H1 (cell line): Measurements from ENCODE around the gene PRDM5. TPM values are rescaled to one million over a fixed set of nuclear protein-coding genes. Genes with fewer than 3 reads are reported as not detected.

Source experiments
- CHD7 ChIP-seq: fragments of 300-600 bp; sonication (generic); IDR thresholded peaks from 2 replicates; pipeline ENCODE4 v1.7.1; 2012; ENCODE audit warnings: low read length, moderate library complexity, mild to moderate bottlenecking, inconsistent platforms; ENCODE audit not compliant: insufficient replicate concordance
- MAFK ChIP-seq: IDR thresholded peaks from 2 replicates; pipeline ENCODE4 v1.6.1; 2012; ENCODE audit warnings: low read depth, mild to moderate bottlenecking, improper control_type of control experiment, low read length
- MAX ChIP-seq: IDR thresholded peaks from 2 replicates; pipeline ENCODE4 v1.6.1; 2012; ENCODE audit warnings: inconsistent platforms
- polyA plus RNA-seq, 7 experiments: library from polyadenylated mRNA; depleted of rRNA in 3 of 7; stranded (reverse) in 5 of 7; unstranded in 2 of 7; fragments of >200 nt in 5 of 7; fragments of 200-250 nt in 2 of 7; gene quantifications; 1 replicate in 5 of 7; 2 replicates in 1 of 7; 4 replicates in 1 of 7; pipeline versions ENCODE4 v1.2.1 to v1.2.3, GENCODE V29; 2011 to 2013; ENCODE audit warnings: missing spikeins in 2 of 7, mixed read lengths in 2 of 7
- total RNA-seq: library from RNA; stranded (reverse); fragmentation: NEBNext Ultra II Directional; extraction: Animal tissue kit (Norgen Biotek cat#: 25700); gene quantifications from 2 replicates; pipeline ENCODE4 v1.2.1, GENCODE V29; 2021

Gene PRDM5
- total and polyA plus RNA-seq, 2 of the 8 experiments (the other 6 are each of a cell fraction or from before 2014, with no cell fraction given): 8.2 to 23.4 TPM

- no peak for TF ChIP-seq CHD7
- TF ChIP-seq MAFK: no peak
- TF ChIP-seq MAX: no peak
- TF ChIP-seq, all 59 proteins: peak for 0
Observed at GRCh38 chr4:120821977-120822376, 100.5 kb downstream of the PRDM5 start (continued).
